SK-N-SH treated with all-trans-retinoic acid at 6 μM for 48 hours (cell line): Measurements from ENCODE around the gene ELAVL1.

ENCODE experiments used
- ATAC-seq: fragments of 200-7000 bp; cut with Tn5 transposase; 3 replicates; pipeline ENCODE4 v1.9.1; 2020; ENCODE audit warnings: mild to moderate bottlenecking, moderate library complexity
- ARNTL ChIP-seq: fragments of 450-650 bp; formaldehyde crosslinking; IDR thresholded peaks from 2 replicates; pipeline ENCODE4 v1.5.0; 2020; ENCODE audit warnings: low read depth, mild to moderate bottlenecking, moderate library complexity, borderline replicate concordance
- CREB5 ChIP-seq: fragments of 250-450 bp; sonication (Bioruptor Pico); IDR thresholded peaks from 2 replicates; pipeline ENCODE4 v1.5.1; 2020; ENCODE audit warnings: low read depth, mild to moderate bottlenecking, moderate library complexity
- CSDC2 ChIP-seq: fragments of 250-450 bp; sonication (Bioruptor Pico); IDR thresholded peaks from 2 replicates; pipeline ENCODE4 v1.5.0; 2020; ENCODE audit warnings: mild to moderate bottlenecking, moderate library complexity
- GLIS3 ChIP-seq: fragments of 250-450 bp; sonication (Bioruptor Pico); IDR thresholded peaks from 2 replicates; pipeline ENCODE4 v1.5.0; 2020; ENCODE audit warnings: mild to moderate bottlenecking, moderate library complexity
- ISL1 ChIP-seq: fragments of 250-450 bp; sonication (Bioruptor Pico); IDR thresholded peaks from 2 replicates; pipeline ENCODE4 v2.1.2; 2022; ENCODE audit warnings: mild to moderate bottlenecking, moderate library complexity
- OSR1 ChIP-seq: fragments of 250-450 bp; sonication (Bioruptor Pico); IDR thresholded peaks from 2 replicates; pipeline ENCODE4 v1.8.0; 2022; ENCODE audit warnings: moderate library complexity, mild to moderate bottlenecking, inconsistent platforms
- POU6F1 ChIP-seq: fragments of 250-450 bp; sonication (Bioruptor Pico); IDR thresholded peaks from 2 replicates; pipeline ENCODE4 v1.8.0; 2021; ENCODE audit warnings: low read depth, mild to moderate bottlenecking, moderate library complexity, borderline replicate concordance
- PPARA ChIP-seq: fragments of 250-450 bp; sonication (Bioruptor Pico); IDR thresholded peaks from 2 replicates; pipeline ENCODE4 v1.5.0; 2020; ENCODE audit warnings: mild to moderate bottlenecking, borderline replicate concordance
- TCF4 ChIP-seq: fragments of 250-450 bp; sonication (Bioruptor Pico); IDR thresholded peaks from 2 replicates; pipeline ENCODE4 v1.8.0; 2021; ENCODE audit warnings: mild to moderate bottlenecking, moderate library complexity, borderline replicate concordance
- TOX ChIP-seq: fragments of 250-450 bp; sonication (Bioruptor Pico); IDR thresholded peaks from 2 replicates; pipeline ENCODE4 v1.8.0; 2021; ENCODE audit warnings: mild to moderate bottlenecking, moderate library complexity, borderline replicate concordance
- TSHZ2 ChIP-seq: fragments of 250-450 bp; sonication (Bioruptor Pico); IDR thresholded peaks from 2 replicates; pipeline ENCODE4 v1.5.0; 2020; ENCODE audit warnings: mild to moderate bottlenecking, moderate library complexity
- ZFP3 ChIP-seq: fragments of 250-450 bp; sonication (Bioruptor Pico); IDR thresholded peaks from 2 replicates; pipeline ENCODE4 v1.5.0; 2020; ENCODE audit warnings: mild to moderate bottlenecking, moderate library complexity
- ZFP30 ChIP-seq: fragments of 450-650 bp; formaldehyde crosslinking; IDR thresholded peaks from 2 replicates; pipeline ENCODE4 v1.5.0; 2022; ENCODE audit warnings: mild to moderate bottlenecking, moderate library complexity
- TF ChIP-seq, protein P1 (sequence below): fragments of 250-450 bp; sonication (Bioruptor Pico); IDR thresholded peaks from 2 replicates; pipeline ENCODE4 v1.8.0; 2020; ENCODE audit warnings: mild to moderate bottlenecking, moderate library complexity, borderline replicate concordance
- TF ChIP-seq, protein P2 (sequence below): fragments of 250-450 bp; sonication (Bioruptor Pico); IDR thresholded peaks from 2 replicates; pipeline ENCODE4 v1.5.1; 2021; ENCODE audit warnings: mild to moderate bottlenecking, moderate library complexity

Gene ELAVL1

DNA sequence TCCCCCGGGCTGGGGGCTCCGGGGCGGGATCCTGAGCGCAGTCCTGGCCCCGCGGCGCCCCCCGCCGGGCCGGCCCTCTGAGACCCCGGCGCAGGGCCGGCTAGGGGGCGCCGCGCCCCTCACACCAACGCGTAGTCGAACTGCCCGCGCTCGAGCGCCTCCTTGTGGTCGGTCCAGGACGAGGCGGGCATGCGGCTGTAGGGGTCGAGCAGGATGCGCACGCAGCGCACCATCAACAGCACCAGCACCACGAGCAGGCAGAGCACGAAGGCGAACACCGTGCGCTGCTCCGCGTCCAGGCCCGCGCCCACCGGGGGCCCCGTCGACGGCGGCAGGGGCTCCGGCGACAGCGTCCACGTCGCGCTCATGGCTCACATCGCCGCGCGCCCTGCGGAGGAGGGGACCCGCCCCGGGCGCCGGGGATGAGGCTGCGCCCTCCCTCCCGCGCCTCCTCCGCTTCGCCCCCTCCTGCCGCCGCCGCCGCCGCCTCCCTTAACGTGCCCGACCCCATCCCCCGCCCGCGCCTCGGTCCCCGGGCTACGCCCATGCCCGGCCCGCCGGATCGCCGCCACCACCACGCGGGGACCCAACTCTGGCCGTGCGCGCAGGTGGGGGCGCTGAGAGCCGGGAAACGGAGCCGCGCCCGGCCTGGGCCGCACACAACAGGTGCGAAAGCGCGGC, 80.1 kb downstream of the ELAVL1 start:
- TF ChIP-seq CSDC2 (CRISPR knock-in tag) (no peak), ZFP3 (CRISPR knock-in tag) (0 out of 2 replicates have a peak, but pooled peaks have one; percentile 60), ARNTL (CRISPR knock-in tag) (no peak)
- ATAC-seq = peak; percentile 16

- ATAC-seq = no peak
- TF ChIP-seq, protein P1, sequence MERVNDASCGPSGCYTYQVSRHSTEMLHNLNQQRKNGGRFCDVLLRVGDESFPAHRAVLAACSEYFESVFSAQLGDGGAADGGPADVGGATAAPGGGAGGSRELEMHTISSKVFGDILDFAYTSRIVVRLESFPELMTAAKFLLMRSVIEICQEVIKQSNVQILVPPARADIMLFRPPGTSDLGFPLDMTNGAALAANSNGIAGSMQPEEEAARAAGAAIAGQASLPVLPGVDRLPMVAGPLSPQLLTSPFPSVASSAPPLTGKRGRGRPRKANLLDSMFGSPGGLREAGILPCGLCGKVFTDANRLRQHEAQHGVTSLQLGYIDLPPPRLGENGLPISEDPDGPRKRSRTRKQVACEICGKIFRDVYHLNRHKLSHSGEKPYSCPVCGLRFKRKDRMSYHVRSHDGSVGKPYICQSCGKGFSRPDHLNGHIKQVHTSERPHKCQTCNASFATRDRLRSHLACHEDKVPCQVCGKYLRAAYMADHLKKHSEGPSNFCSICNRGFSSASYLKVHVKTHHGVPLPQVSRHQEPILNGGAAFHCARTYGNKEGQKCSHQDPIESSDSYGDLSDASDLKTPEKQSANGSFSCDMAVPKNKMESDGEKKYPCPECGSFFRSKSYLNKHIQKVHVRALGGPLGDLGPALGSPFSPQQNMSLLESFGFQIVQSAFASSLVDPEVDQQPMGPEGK (CRISPR knock-in tag) = no peak
- TF ChIP-seq ISL1 (CRISPR knock-in tag) (no peak), TOX (CRISPR knock-in tag) (no peak), ZFP30 (CRISPR knock-in tag) (no peak), POU6F1 (no peak)
- TF ChIP-seq, all 23 proteins: peak for 0
Observed at GRCh38 chr19:7924651-7925170, 80.7 kb downstream of the ELAVL1 start.

DNA sequence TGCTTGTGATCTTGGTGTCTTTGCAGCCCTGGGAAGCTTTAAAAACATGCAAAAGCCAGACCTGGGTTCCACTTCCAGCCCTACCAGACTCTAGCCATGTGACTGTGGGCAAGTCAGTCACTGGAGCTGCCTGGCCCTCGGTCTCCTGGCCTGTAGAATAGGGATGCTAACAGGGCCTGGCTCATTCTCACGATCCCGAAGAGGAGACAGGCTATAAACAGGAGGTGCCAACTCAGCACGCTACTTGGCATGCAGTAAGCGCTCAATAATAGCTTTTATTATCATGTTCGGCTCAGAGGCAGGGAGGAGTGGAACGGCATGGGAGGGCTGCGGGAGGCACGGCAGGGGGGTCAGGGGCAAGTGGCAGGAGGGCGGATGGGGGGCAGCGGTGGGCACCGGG, 81.2 kb downstream of the ELAVL1 start:
- TF ChIP-seq CREB5 (CRISPR knock-in tag) (no peak), ZFP3 (CRISPR knock-in tag) (no peak), TCF4 (CRISPR knock-in tag) (no peak), CSDC2 (CRISPR knock-in tag) (no peak), POU6F1 (no peak), GLIS3 (CRISPR knock-in tag) (no peak)
- TF ChIP-seq, protein P2, sequence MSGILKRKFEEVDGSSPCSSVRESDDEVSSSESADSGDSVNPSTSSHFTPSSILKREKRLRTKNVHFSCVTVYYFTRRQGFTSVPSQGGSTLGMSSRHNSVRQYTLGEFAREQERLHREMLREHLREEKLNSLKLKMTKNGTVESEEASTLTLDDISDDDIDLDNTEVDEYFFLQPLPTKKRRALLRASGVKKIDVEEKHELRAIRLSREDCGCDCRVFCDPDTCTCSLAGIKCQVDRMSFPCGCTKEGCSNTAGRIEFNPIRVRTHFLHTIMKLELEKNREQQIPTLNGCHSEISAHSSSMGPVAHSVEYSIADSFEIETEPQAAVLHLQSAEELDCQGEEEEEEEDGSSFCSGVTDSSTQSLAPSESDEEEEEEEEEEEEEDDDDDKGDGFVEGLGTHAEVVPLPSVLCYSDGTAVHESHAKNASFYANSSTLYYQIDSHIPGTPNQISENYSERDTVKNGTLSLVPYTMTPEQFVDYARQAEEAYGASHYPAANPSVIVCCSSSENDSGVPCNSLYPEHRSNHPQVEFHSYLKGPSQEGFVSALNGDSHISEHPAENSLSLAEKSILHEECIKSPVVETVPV (CRISPR knock-in tag) = no peak
- no peak for ATAC-seq

- no peak for TF ChIP-seq ISL1 (CRISPR knock-in tag)
- no peak for TF ChIP-seq PPARA (CRISPR knock-in tag)
- TF ChIP-seq, protein P2 (CRISPR knock-in tag) = no peak
- TF ChIP-seq TSHZ2 (CRISPR knock-in tag) = no peak
- TF ChIP-seq, protein P1 (CRISPR knock-in tag) = no peak
- TF ChIP-seq CSDC2 (CRISPR knock-in tag) = no peak
- no peak for TF ChIP-seq OSR1 (CRISPR knock-in tag)
- TF ChIP-seq ARNTL (CRISPR knock-in tag) = no peak
Observed at GRCh38 chr19:7923295-7924191, 81.9 kb downstream of the ELAVL1 start.

More at GRCh38 chr19:7923295-7924191, 81.9 kb downstream of the ELAVL1 start:
- no peak for ATAC-seq
